ENCODE measurements around the gene OBP2B. TPM values are rescaled to one million over a fixed set of nuclear protein-coding genes. Genes with fewer than 3 reads are reported as not detected.
A peak's percentile ranks its signal among the peaks of the same experiment; 100 is the strongest.
"Not testable (repeated sequence)": the region's sequence is repeated elsewhere in the genome, so short reads cannot be mapped to it uniquely, and the experiment has no call there.

The OBP2B gene
- total RNA-seq: not detected
- polyA plus RNA-seq (ENCODE audit: insufficient read depth in 1 of 8, insufficient read length in 8 of 8, low replicate concordance in 1 of 8): not detected
- long read RNA-seq, donor 1: 0 reads
- long read RNA-seq, donor 2: 0 reads
- long read RNA-seq, donor 3: 0 reads
- long read RNA-seq, donor 4: 0 reads
- long read RNA-seq, donor 5: 0 reads
- long read RNA-seq, donor 6: 0 reads
- long read RNA-seq, donor 7: 0 reads
- long read RNA-seq, donor 8: 0 reads
- long read RNA-seq, donor 9: 0 reads
- long read RNA-seq, donor 10: 0 reads
- long read RNA-seq, donor 11: 0 reads

DNA sequence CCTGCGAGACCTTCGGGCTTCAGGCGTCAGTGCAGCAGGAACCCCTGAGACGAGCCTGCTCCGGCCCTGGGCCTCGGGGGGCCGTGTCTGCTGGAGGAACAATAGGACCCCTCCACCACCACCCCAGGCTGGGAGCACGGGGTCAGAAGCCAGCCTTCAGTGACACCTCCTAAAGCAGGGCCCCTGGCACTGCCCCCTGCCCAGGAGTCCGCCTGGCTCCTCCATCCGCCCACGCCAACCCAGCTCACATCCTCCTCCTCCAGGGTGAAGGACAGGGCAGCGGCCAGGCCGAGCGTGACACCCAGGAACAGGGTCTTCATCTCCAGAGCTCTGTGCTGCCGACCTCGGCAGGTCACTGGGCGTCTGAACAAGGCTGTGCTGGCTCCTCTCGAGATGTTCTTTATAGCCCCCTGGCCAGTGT lies at the start of gene OBP2B:
Gene OBP2B (minus strand): TSS at position 371 of the 421 bp plus-strand sequence. CDS start 51 bp downstream, at position 320.
- H3K27me3 ChIP-seq (ENCODE audit: control insufficient read depth, insufficient read depth, low read length): not testable (repeated sequence)

GRCh38 chr9:133258061-133259015 lies 49.3 kb upstream of the OBP2B start:
- no peaks in the 10 kb centered on the region for H3K4me1 ChIP-seq (ENCODE audit: control insufficient read depth, insufficient read depth, low read length)
- 59% methylated on average over 17 of the region's 21 CpGs for WGBS (ENCODE audit: insufficient coverage)
- peak overlapping the region; percentile 32 for H3K27ac ChIP-seq (ENCODE audit: low read length)
- H3K9me3 ChIP-seq (replicated peaks; ENCODE audit: control insufficient read depth, low read depth, low read length): peaks cover 2% of the 10 kb centered on the region
- no peaks in the 10 kb centered on the region for H3K27me3 ChIP-seq (ENCODE audit: control insufficient read depth, insufficient read depth, low read length)
- H3K36me3 ChIP-seq (ENCODE audit: control insufficient read depth, insufficient read depth, low read length): no peaks in the 10 kb centered on the region
- no peak for DNase-seq
- H3K4me3 ChIP-seq (ENCODE audit: low read length): no peak overlapping the region

More for the DNA sequence above, at the start of gene OBP2B:
- no CpG with 5 or more reads among the region's 18 CpGs for WGBS (ENCODE audit: insufficient coverage)
- not testable (repeated sequence) for H3K4me3 ChIP-seq (ENCODE audit: low read length); H3K9me3 ChIP-seq (replicated peaks; ENCODE audit: control insufficient read depth, low read depth, low read length); H3K4me1 ChIP-seq (ENCODE audit: control insufficient read depth, insufficient read depth, low read length); H3K27ac ChIP-seq (ENCODE audit: low read length); H3K36me3 ChIP-seq (ENCODE audit: control insufficient read depth, insufficient read depth, low read length); DNase-seq

DNA sequence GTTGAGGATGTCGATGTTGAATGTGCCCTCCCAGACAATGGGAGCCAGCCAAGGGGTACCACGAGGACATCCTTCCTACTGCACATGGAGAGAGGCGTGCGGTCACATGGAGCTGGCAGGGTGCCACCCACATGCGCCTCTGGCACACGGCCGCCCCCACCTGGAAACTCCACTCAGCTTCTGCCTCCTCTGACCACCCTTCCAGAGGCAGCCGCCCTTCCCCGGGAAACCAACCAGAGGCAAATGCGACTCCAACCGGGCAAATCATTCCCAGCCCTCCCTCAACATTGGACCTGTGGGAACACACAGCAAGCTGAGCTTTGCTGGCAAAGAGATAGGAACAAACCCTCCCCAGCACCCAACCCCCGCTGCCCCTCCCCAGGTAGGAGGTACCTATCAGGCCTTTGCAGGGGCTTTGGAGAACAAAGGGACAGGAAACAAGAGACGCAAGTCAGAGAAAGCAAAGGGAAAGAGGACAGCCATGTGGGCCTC lies 48.5 kb upstream of the OBP2B start:
- H3K27me3 ChIP-seq (ENCODE audit: control insufficient read depth, insufficient read depth, low read length): no peaks in the 10 kb centered on the region
- 57% methylated on average over 11 of the region's 13 CpGs for WGBS (ENCODE audit: insufficient coverage)
- H3K36me3 ChIP-seq (ENCODE audit: control insufficient read depth, insufficient read depth, low read length): no peaks in the 10 kb centered on the region
- H3K4me3 ChIP-seq (ENCODE audit: low read length): no peak overlapping the region
- peak overlapping the region; percentile 21 for H3K27ac ChIP-seq (ENCODE audit: low read length)
- DNase-seq: no peak
- peaks cover 2% of the 10 kb centered on the region for H3K9me3 ChIP-seq (replicated peaks; ENCODE audit: control insufficient read depth, low read depth, low read length)
- no peaks in the 10 kb centered on the region for H3K4me1 ChIP-seq (ENCODE audit: control insufficient read depth, insufficient read depth, low read length)

DNA sequence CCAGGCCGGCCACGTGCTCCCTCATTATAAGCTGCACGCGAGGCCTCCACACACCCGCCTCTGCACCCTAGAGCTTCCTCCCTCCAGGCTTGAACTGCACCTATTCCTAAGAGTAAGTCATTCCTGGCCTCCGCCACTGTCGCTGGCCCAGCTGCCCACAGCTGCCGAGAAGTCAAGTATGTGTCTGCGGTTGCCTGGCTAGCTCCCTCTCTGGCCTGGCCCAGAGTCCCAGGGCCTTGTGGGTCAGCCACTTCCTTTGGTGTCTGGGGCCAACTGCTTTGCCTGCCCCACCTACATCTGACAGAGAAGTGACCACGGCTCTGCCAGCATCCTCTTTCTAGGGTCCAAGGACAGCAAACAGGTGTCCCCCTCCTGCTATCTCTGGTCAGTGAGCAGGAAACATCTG lies 47.6 kb upstream of the OBP2B start:
- Histone ChIP-seq H3K9me3 (replicated peaks; ENCODE audit: control insufficient read depth, low read depth, low read length) (peaks cover 2% of the 10 kb centered on the region), H3K27me3 (ENCODE audit: control insufficient read depth, insufficient read depth, low read length) (no peaks in the 10 kb centered on the region), H3K4me3 (ENCODE audit: low read length) (no peak overlapping the region), H3K36me3 (ENCODE audit: control insufficient read depth, insufficient read depth, low read length) (no peaks in the 10 kb centered on the region), H3K4me1 (ENCODE audit: control insufficient read depth, insufficient read depth, low read length) (no peaks in the 10 kb centered on the region), H3K27ac (ENCODE audit: low read length) (peak overlapping the region; percentile 65)
- no peak for DNase-seq
- WGBS (ENCODE audit: insufficient coverage): 51% methylated on average over 10 of the region's 10 CpGs

DNA sequence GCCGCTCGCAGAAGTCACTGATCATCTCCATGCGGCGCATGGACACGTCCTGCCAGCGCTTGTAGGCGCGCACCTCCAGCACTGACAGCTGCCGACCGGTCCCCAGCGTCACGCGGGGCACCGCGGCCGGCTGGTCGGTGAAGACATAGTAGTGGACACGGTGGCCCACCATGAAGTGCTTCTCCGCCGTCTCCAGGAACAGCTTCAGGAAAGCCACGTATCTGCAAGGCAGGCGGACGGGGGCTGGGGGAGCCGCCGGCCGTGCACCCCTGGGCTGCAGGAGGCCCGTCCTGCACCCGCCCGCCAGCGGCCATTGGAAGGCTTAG lies 47.0 kb upstream of the OBP2B start:
- DNase-seq: no peak
- Histone ChIP-seq H3K9me3 (replicated peaks; ENCODE audit: control insufficient read depth, low read depth, low read length) (peaks cover 2% of the 10 kb centered on the region), H3K27ac (ENCODE audit: low read length) (no peak overlapping the region), H3K27me3 (ENCODE audit: control insufficient read depth, insufficient read depth, low read length) (no peaks in the 10 kb centered on the region), H3K36me3 (ENCODE audit: control insufficient read depth, insufficient read depth, low read length) (no peaks in the 10 kb centered on the region), H3K4me1 (ENCODE audit: control insufficient read depth, insufficient read depth, low read length) (no peaks in the 10 kb centered on the region), H3K4me3 (ENCODE audit: low read length) (no peak overlapping the region)
- 92% methylated on average over 27 of the region's 30 CpGs for WGBS (ENCODE audit: insufficient coverage)

- no peak for DNase-seq
- Histone ChIP-seq H3K36me3 (ENCODE audit: control insufficient read depth, insufficient read depth, low read length) (no peaks in the 10 kb centered on the region), H3K27ac (ENCODE audit: low read length) (no peak overlapping the region), H3K4me1 (ENCODE audit: control insufficient read depth, insufficient read depth, low read length) (no peaks in the 10 kb centered on the region), H3K9me3 (replicated peaks; ENCODE audit: control insufficient read depth, low read depth, low read length) (peaks cover 2% of the 10 kb centered on the region), H3K27me3 (ENCODE audit: control insufficient read depth, insufficient read depth, low read length) (no peaks in the 10 kb centered on the region), H3K4me3 (ENCODE audit: low read length) (no peak overlapping the region)
- 92% methylated on average over 37 of the region's 42 CpGs for WGBS (ENCODE audit: insufficient coverage)
These were observed 46.5 kb upstream of the OBP2B start for GRCh38 chr9:133255371-133256135.

GRCh38 chr9:133254471-133254870 lies 45.4 kb upstream of the OBP2B start:
- no peak overlapping the region for H3K4me3 ChIP-seq (ENCODE audit: low read length)
- no peaks in the 10 kb centered on the region for H3K27me3 ChIP-seq (ENCODE audit: control insufficient read depth, insufficient read depth, low read length)
- no peaks in the 10 kb centered on the region for H3K4me1 ChIP-seq (ENCODE audit: control insufficient read depth, insufficient read depth, low read length)
- no peaks in the 10 kb centered on the region for H3K36me3 ChIP-seq (ENCODE audit: control insufficient read depth, insufficient read depth, low read length)
- DNase-seq: no peak
- H3K27ac ChIP-seq (ENCODE audit: low read length): no peak overlapping the region
- 94% methylated on average over 2 of the region's 5 CpGs for WGBS (ENCODE audit: insufficient coverage)
- H3K9me3 ChIP-seq (replicated peaks; ENCODE audit: control insufficient read depth, low read depth, low read length): peaks cover 2% of the 10 kb centered on the region

DNA sequence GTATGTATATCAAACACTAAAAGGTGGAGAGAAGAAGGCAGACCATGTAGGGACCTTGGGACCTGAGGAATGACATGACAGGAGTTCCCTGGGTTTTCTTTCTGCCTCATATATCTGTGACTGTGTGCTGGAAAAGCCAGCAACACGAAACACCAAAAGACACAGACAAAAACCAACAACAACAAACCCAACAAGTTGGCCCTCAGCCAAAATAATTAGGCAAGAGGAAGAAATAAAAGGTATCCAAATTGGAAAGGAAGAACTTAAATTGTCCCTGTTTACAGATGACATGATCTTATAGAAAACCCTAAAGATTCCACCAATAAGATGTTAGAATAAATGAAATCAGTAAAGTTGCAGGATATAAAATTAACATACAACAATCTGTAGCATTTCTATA lies 44.2 kb upstream of the OBP2B start:
- Histone ChIP-seq H3K4me3 (ENCODE audit: low read length) (no peak overlapping the region), H3K4me1 (ENCODE audit: control insufficient read depth, insufficient read depth, low read length) (no peaks in the 10 kb centered on the region), H3K27me3 (ENCODE audit: control insufficient read depth, insufficient read depth, low read length) (no peaks in the 10 kb centered on the region), H3K9me3 (replicated peaks; ENCODE audit: control insufficient read depth, low read depth, low read length) (peaks cover 2% of the 10 kb centered on the region), H3K27ac (ENCODE audit: low read length) (no peak overlapping the region), H3K36me3 (ENCODE audit: control insufficient read depth, insufficient read depth, low read length) (no peaks in the 10 kb centered on the region)
- DNase-seq: no peak
- WGBS (ENCODE audit: insufficient coverage): no CpG with 5 or more reads among the region's 1 CpG

DNA sequence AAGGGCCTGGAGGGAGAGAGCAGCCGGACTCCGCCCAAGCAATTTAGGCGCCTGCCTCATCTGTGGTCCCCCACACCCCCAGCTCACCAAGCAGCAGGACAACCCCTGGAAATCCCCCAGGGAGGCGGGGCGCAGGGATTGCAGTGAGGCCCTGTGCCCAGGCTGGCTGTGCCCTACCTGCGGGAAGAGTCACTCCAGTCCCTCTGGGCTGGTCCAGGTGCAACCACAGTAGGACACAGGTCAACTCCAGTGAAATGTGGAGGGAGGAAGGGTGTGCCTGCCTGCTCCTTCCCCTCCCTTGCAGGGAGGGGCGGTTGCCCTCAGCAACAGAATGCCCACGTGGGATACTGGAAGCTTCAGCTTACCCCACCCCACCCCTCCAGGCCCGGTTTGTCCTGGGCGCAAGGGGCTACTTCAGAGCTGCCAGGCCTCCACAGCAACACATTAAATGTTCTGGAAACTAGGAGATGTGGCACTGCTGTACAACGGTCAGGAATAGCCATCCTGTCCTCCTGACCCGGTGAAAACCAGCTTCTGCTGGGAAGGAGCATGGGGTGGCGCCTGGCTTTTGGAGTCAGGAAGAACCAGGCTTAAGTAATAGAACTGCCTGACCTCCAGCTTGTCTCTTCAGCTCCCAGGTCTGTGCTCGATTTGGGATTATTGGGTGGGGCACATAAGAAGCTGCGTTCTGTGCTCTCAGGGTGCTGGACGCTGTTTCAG lies 43.4 kb upstream of the OBP2B start:
- peaks cover 2% of the 10 kb centered on the region for H3K9me3 ChIP-seq (replicated peaks; ENCODE audit: control insufficient read depth, low read depth, low read length)
- H3K36me3 ChIP-seq (ENCODE audit: control insufficient read depth, insufficient read depth, low read length): no peaks in the 10 kb centered on the region
- H3K27ac ChIP-seq (ENCODE audit: low read length): no peak overlapping the region
- H3K4me1 ChIP-seq (ENCODE audit: control insufficient read depth, insufficient read depth, low read length): no peaks in the 10 kb centered on the region
- no peaks in the 10 kb centered on the region for H3K27me3 ChIP-seq (ENCODE audit: control insufficient read depth, insufficient read depth, low read length)
- H3K4me3 ChIP-seq (ENCODE audit: low read length): no peak overlapping the region
- DNase-seq: no peak
- 75% methylated on average over 8 of the region's 16 CpGs for WGBS (ENCODE audit: insufficient coverage)
